Activated naive CD4-positive, alpha-beta T cell (primary cell): ENCODE results near the gene FZD1.
"Not testable (repeated sequence)": the region's sequence is repeated elsewhere in the genome, so short reads cannot be mapped to it uniquely, and the experiment has no call there.

Experiments used
- DNase-seq, 4 experiments: peaks; one replicate each; lab custom pipeline; 2025; lab: John Stamatoyannopoulos, UW

FZD1 gene

GRCh38 chr7:91297939-91298338, 33.7 kb downstream of the FZD1 start:
- DNase-seq = no peak

- DNase-seq = no peak
These were observed 35.9 kb downstream of the FZD1 start for GRCh38 chr7:91299952-91300775.

- no peak for DNase-seq
These were observed 38.6 kb downstream of the FZD1 start for GRCh38 chr7:91302794-91303193.

GRCh38 chr7:91306266-91306665, 42.0 kb downstream of the FZD1 start:
- no peak for DNase-seq

- no peak for DNase-seq
These were observed 43.2 kb downstream of the FZD1 start for GRCh38 chr7:91307467-91307866.

GRCh38 chr7:91308191-91308590, 44.0 kb downstream of the FZD1 start:
- DNase-seq = not testable (repeated sequence)

GRCh38 chr7:91310830-91311460, 46.7 kb downstream of the FZD1 start:
- no peak for DNase-seq

- no peak for DNase-seq
These were observed 47.6 kb downstream of the FZD1 start for GRCh38 chr7:91311839-91312238.

- no peak for DNase-seq
These were observed 48.9 kb downstream of the FZD1 start for GRCh38 chr7:91313113-91313512.

- DNase-seq = no peak
These were observed 50.5 kb downstream of the FZD1 start for GRCh38 chr7:91314591-91315323.

GRCh38 chr7:91316426-91316825, 52.2 kb downstream of the FZD1 start:
- no peak for DNase-seq

GRCh38 chr7:91319351-91319750, 55.1 kb downstream of the FZD1 start:
- DNase-seq = no peak

GRCh38 chr7:91320366-91321078, 56.3 kb downstream of the FZD1 start:
- no peak for DNase-seq
